ENCODE results near the gene KRTAP5-2.
"Not testable (repeated sequence)": the region's sequence is repeated elsewhere in the genome, so short reads cannot be mapped to it uniquely, and the experiment has no call there.

GRCh38 chr11:1596576-1597121, 1.4 kb downstream of the KRTAP5-2 start:
- TF ChIP-seq CTCF, POLR2A (IDR thresholded peaks at IDR 0.05): not testable (repeated sequence)
